ENCODE measurements around the gene PORCN. TPM values are rescaled to one million over a fixed set of nuclear protein-coding genes. Genes with fewer than 3 reads are reported as not detected.

The PORCN gene
- total and polyA plus RNA-seq, 9 of the 15 experiments (the other 6 are each of a cell fraction or from before 2014, with no cell fraction given): 0.34 to 5.1 (median 2.8) TPM

GRCh38 chrX:48513670-48514069 is 4.9 kb downstream of the PORCN start:
- intact Hi-C loops (cut with micrococcal nuclease): no loop called here

More at GRCh38 chrX:48513670-48514069, 4.9 kb downstream of the PORCN start:
- Histone ChIP-seq H3K79me2 (ENCODE audit: control insufficient read depth, insufficient read depth, low read length) (no peaks in the 10 kb centered on the region), H3K9ac (ENCODE audit: insufficient read depth in 1 of 2, low read depth in 2 of 2, low read length in 2 of 2) (peak overlapping the region in 1 of 2 experiments; percentile 64; a peak in 1 of 4 replicates), H3K9me1 (ENCODE audit: control insufficient read depth, insufficient read depth, low read length) (peaks cover 4% of the 10 kb centered on the region), H2AFZ (ENCODE audit: low read depth, low read length) (0 out of 2 replicates have a peak overlapping the region, but pooled peaks have one; percentile 5), H3K27ac (ENCODE audit: extremely low read depth, low read depth, low read length) (no peak overlapping the region), H3K9me3 (replicated peaks; ENCODE audit: control insufficient read depth, insufficient read depth, low read depth, low read length) (no peaks in the 10 kb centered on the region), H3K4me2 (ENCODE audit: insufficient read depth, low read length) (peak overlapping the region; percentile 36), H3K27me3 (ENCODE audit: control insufficient read depth in 2 of 2, insufficient read depth in 2 of 2, low read length in 2 of 2) (no peaks in the 10 kb centered on the region), H3K4me3 (no peak overlapping the region), H3K4me1 (replicated peaks in 1 of 2; ENCODE audit: control insufficient read depth in 2 of 2, insufficient read depth in 2 of 2, low read length in 2 of 2) (peaks cover 17 to 42% of the 10 kb centered on the region in 2 experiments; a peak in 4 of 5 replicates), H3K36me3 (ENCODE audit: control insufficient read depth, insufficient read depth, low read length) (no peaks in the 10 kb centered on the region; the same call in 2 of the 3 replicates), H4K20me1 (replicated peaks; ENCODE audit: control insufficient read depth, insufficient read depth, low read length) (no peaks in the 10 kb centered on the region)
- ATAC-seq (peak; percentile 32), DNase-seq (ENCODE audit: extremely low read depth in 1 of 4, low spot score in 3 of 4) (peak; percentile 18 to 43 (median 26)), FAIRE-seq (no peak)
- in situ Hi-C loops (cut with MboI): no loop called here
- ChIA-PET CTCF (ENCODE audit: low intra/inter-chr PET ratio) (no interaction called here), POLR2A (no interaction called here)
- BruUV-seq (replicated peaks): no TSS peak
- TF ChIP-seq, protein P1, sequence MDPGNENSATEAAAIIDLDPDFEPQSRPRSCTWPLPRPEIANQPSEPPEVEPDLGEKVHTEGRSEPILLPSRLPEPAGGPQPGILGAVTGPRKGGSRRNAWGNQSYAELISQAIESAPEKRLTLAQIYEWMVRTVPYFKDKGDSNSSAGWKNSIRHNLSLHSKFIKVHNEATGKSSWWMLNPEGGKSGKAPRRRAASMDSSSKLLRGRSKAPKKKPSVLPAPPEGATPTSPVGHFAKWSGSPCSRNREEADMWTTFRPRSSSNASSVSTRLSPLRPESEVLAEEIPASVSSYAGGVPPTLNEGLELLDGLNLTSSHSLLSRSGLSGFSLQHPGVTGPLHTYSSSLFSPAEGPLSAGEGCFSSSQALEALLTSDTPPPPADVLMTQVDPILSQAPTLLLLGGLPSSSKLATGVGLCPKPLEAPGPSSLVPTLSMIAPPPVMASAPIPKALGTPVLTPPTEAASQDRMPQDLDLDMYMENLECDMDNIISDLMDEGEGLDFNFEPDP (CRISPR knock-in tag; IDR thresholded peaks at IDR 0.05): no peak
- TF ChIP-seq CBFA2T3 (IDR thresholded peaks at IDR 0.05) (peak; percentile 42; the same call in 1 of the 2 replicates), ZNF695 (CRISPR knock-in tag; IDR thresholded peaks at IDR 0.05) (no peak), ZNF282 (CRISPR knock-in tag; IDR thresholded peaks at IDR 0.05) (no peak), JUND (IDR thresholded peaks at IDR 0.05; ENCODE audit: borderline replicate concordance, low read depth, low read length) (no peak), JUND (tag; IDR thresholded peaks at IDR 0.05; ENCODE audit: borderline replicate concordance, low read depth, low read length) (0 out of 3 replicates have a peak, but pooled peaks have one; percentile 33), U2AF2 (optimal IDR thresholded peaks at IDR 0.05; ENCODE audit: low read depth, low read length) (no peak), CREB1 (IDR thresholded peaks at IDR 0.05) (no peak), CREB1 (CRISPR knock-in tag; IDR thresholded peaks at IDR 0.05) (no peak), ZNF589 (CRISPR knock-in tag; IDR thresholded peaks at IDR 0.05; ENCODE audit: low read depth) (no peak), L3MBTL2 (IDR thresholded peaks at IDR 0.05) (peak; percentile 33; the same call in 1 of the 2 replicates), KDM2B (CRISPR knock-in tag; IDR thresholded peaks at IDR 0.05) (no peak), ZNF707 (CRISPR knock-in tag; conservative IDR thresholded peaks at IDR 0.05) (no peak), MAFG (tag; conservative IDR thresholded peaks at IDR 0.05) (0 out of 2 replicates have a peak, but pooled peaks have one; percentile 28), ARID1B (IDR thresholded peaks at IDR 0.05) (0 out of 2 replicates have a peak, but pooled peaks have one; percentile 33), ZNF316 (IDR thresholded peaks at IDR 0.05) (peak; percentile 62), ZBTB7A (IDR thresholded peaks at IDR 0.05; ENCODE audit: borderline replicate concordance, control insufficient read depth, low read depth, low read length) (0 out of 2 replicates have a peak, but pooled peaks have one; percentile 4), C11orf30 (IDR thresholded peaks at IDR 0.05; ENCODE audit: low read depth) (peak; percentile 55; the same call in 1 of the 2 replicates), ZNF143 (CRISPR knock-in tag; IDR thresholded peaks at IDR 0.05) (no peak), FOSL1 (tag; conservative IDR thresholded peaks at IDR 0.05) (peak; percentile 25; the same call in 1 of the 2 replicates), DPF2 (IDR thresholded peaks at IDR 0.05) (peak; percentile 32; the same call in 1 of the 2 replicates)
- TF ChIP-seq, protein P2, sequence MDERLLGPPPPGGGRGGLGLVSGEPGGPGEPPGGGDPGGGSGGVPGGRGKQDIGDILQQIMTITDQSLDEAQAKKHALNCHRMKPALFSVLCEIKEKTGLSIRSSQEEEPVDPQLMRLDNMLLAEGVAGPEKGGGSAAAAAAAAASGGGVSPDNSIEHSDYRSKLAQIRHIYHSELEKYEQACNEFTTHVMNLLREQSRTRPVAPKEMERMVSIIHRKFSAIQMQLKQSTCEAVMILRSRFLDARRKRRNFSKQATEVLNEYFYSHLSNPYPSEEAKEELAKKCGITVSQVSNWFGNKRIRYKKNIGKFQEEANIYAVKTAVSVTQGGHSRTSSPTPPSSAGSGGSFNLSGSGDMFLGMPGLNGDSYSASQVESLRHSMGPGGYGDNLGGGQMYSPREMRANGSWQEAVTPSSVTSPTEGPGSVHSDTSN (CRISPR knock-in tag; IDR thresholded peaks at IDR 0.05; ENCODE audit: low read depth): no peak
- TF ChIP-seq, protein P2 (tag; conservative IDR thresholded peaks at IDR 0.05; ENCODE audit: low read depth): no peak
- WGBS (ENCODE audit: insufficient coverage, low coverage, missing lambda C conversion rate): 5% methylated on average over 4 of the region's 4 CpGs
